ENCODE measurements around the gene IFNL4. TPM values are rescaled to one million over a fixed set of nuclear protein-coding genes. Genes with fewer than 3 reads are reported as not detected.

IFNL4 gene
- 0.04 TPM for total RNA-seq
- polyA plus RNA-seq (ENCODE audit: insufficient read depth in 1 of 8, insufficient read length in 8 of 8, low replicate concordance in 1 of 8), result under 1 TPM in 1 of 8 donors, not detected in 7; 0.16 TPM
- long read RNA-seq, donor 1, result 0 reads
- long read RNA-seq, donor 2, result 0 reads
- long read RNA-seq, donor 3, result 0 reads
- long read RNA-seq, donor 4, result 0 reads
- long read RNA-seq, donor 5, result 0 reads
- long read RNA-seq, donor 6, result 0 reads
- long read RNA-seq, donor 7, result 0 reads
- long read RNA-seq, donor 8, result 0 reads
- long read RNA-seq, donor 9, result 0 reads
- long read RNA-seq, donor 10, result 0 reads
- long read RNA-seq, donor 11, result 0 reads

- Histone ChIP-seq H3K27me3 (ENCODE audit: control insufficient read depth, insufficient read depth, low read length) (peaks cover 49% of the 10 kb centered on the region), H3K27ac (ENCODE audit: low read length) (no peak within 1 kb of the TSS), H3K36me3 (ENCODE audit: control insufficient read depth, insufficient read depth, low read length) (no peaks in the 10 kb centered on the region), H3K9me3 (replicated peaks; ENCODE audit: control insufficient read depth, low read depth, low read length) (no peaks in the 10 kb centered on the region), H3K4me3 (ENCODE audit: low read length) (no peak within 1 kb of the TSS), H3K4me1 (ENCODE audit: control insufficient read depth, insufficient read depth, low read length) (peaks cover 8% of the 10 kb centered on the region)
- 44% methylated on average over 11 of the region's 13 CpGs for WGBS (ENCODE audit: insufficient coverage)
- no peak for DNase-seq
Measured at GRCh38 chr19:39248806-39249205, at the start of gene IFNL4. IFNL4 (minus strand) TSS chr19:39248856.

- Histone ChIP-seq H3K27me3 (ENCODE audit: control insufficient read depth, insufficient read depth, low read length) (peaks cover 10% of the 10 kb centered on the region), H3K4me3 (ENCODE audit: low read length) (no peak overlapping the region)
- WGBS (ENCODE audit: insufficient coverage), result 48% methylated on average over 14 of the region's 17 CpGs
Measured at GRCh38 chr19:39297931-39298634, 49.4 kb upstream of the IFNL4 start.

GRCh38 chr19:39296906-39297305, 48.2 kb upstream of the IFNL4 start:
- Histone ChIP-seq H3K36me3 (ENCODE audit: control insufficient read depth, insufficient read depth, low read length) (no peaks in the 10 kb centered on the region), H3K4me3 (ENCODE audit: low read length) (no peak overlapping the region), H3K27me3 (ENCODE audit: control insufficient read depth, insufficient read depth, low read length) (peaks cover 12% of the 10 kb centered on the region), H3K9me3 (replicated peaks; ENCODE audit: control insufficient read depth, low read depth, low read length) (no peaks in the 10 kb centered on the region), H3K4me1 (ENCODE audit: control insufficient read depth, insufficient read depth, low read length) (no peaks in the 10 kb centered on the region), H3K27ac (ENCODE audit: low read length) (no peak overlapping the region)
- WGBS (ENCODE audit: insufficient coverage), result 71% methylated on average over 4 of the region's 4 CpGs
- DNase-seq, result no peak

More at GRCh38 chr19:39297931-39298634, 49.4 kb upstream of the IFNL4 start:
- Histone ChIP-seq H3K9me3 (replicated peaks; ENCODE audit: control insufficient read depth, low read depth, low read length) (no peaks in the 10 kb centered on the region), H3K27ac (ENCODE audit: low read length) (no peak overlapping the region), H3K4me1 (ENCODE audit: control insufficient read depth, insufficient read depth, low read length) (no peaks in the 10 kb centered on the region), H3K36me3 (ENCODE audit: control insufficient read depth, insufficient read depth, low read length) (no peaks in the 10 kb centered on the region)
- DNase-seq, result no peak

GRCh38 chr19:39296055-39296645, 47.5 kb upstream of the IFNL4 start, which contains the start of gene IFNL1:
IFNL1 (plus strand) TSS chr19:39296407; CDS start chr19:39296422, 15 bp downstream.
- Histone ChIP-seq H3K4me3 (ENCODE audit: low read length) (no peak within 1 kb of the TSS), H3K36me3 (ENCODE audit: control insufficient read depth, insufficient read depth, low read length) (no peaks in the 10 kb centered on the region), H3K9me3 (replicated peaks; ENCODE audit: control insufficient read depth, low read depth, low read length) (no peaks in the 10 kb centered on the region), H3K4me1 (ENCODE audit: control insufficient read depth, insufficient read depth, low read length) (no peaks in the 10 kb centered on the region), H3K27me3 (ENCODE audit: control insufficient read depth, insufficient read depth, low read length) (peaks cover 12% of the 10 kb centered on the region), H3K27ac (ENCODE audit: low read length) (no peak within 1 kb of the TSS)
- 71% methylated on average over 10 of the region's 11 CpGs for WGBS (ENCODE audit: insufficient coverage)
- DNase-seq, result no peak

- H3K36me3 ChIP-seq (ENCODE audit: control insufficient read depth, insufficient read depth, low read length), result no peaks in the 10 kb centered on the region
- no peak overlapping the region for H3K4me3 ChIP-seq (ENCODE audit: low read length)
- no peaks in the 10 kb centered on the region for H3K9me3 ChIP-seq (replicated peaks; ENCODE audit: control insufficient read depth, low read depth, low read length)
- no peak for DNase-seq
- H3K27me3 ChIP-seq (ENCODE audit: control insufficient read depth, insufficient read depth, low read length), result peaks cover 11% of the 10 kb centered on the region
- no CpG with 5 or more reads among the region's 4 CpGs for WGBS (ENCODE audit: insufficient coverage)
- no peaks in the 10 kb centered on the region for H3K4me1 ChIP-seq (ENCODE audit: control insufficient read depth, insufficient read depth, low read length)
- no peak overlapping the region for H3K27ac ChIP-seq (ENCODE audit: low read length)
Measured at GRCh38 chr19:39293394-39293793, 44.7 kb upstream of the IFNL4 start.

- H3K27ac ChIP-seq (ENCODE audit: low read length), result no peak overlapping the region
- H3K4me3 ChIP-seq (ENCODE audit: low read length), result no peak overlapping the region
- H3K27me3 ChIP-seq (ENCODE audit: control insufficient read depth, insufficient read depth, low read length), result peaks cover 2% of the 10 kb centered on the region
- DNase-seq, result no peak
- WGBS (ENCODE audit: insufficient coverage), result no CpG with 5 or more reads among the region's 1 CpG
- H3K9me3 ChIP-seq (replicated peaks; ENCODE audit: control insufficient read depth, low read depth, low read length), result peaks cover 3% of the 10 kb centered on the region
- H3K4me1 ChIP-seq (ENCODE audit: control insufficient read depth, insufficient read depth, low read length), result no peaks in the 10 kb centered on the region
- no peaks in the 10 kb centered on the region for H3K36me3 ChIP-seq (ENCODE audit: control insufficient read depth, insufficient read depth, low read length)
Measured at GRCh38 chr19:39284032-39284431, 35.4 kb upstream of the IFNL4 start.

GRCh38 chr19:39282021-39282420, 33.4 kb upstream of the IFNL4 start:
- Histone ChIP-seq H3K4me1 (ENCODE audit: control insufficient read depth, insufficient read depth, low read length) (no peaks in the 10 kb centered on the region), H3K4me3 (ENCODE audit: low read length) (no peak overlapping the region), H3K27me3 (ENCODE audit: control insufficient read depth, insufficient read depth, low read length) (peaks cover 8% of the 10 kb centered on the region), H3K27ac (ENCODE audit: low read length) (no peak overlapping the region), H3K9me3 (replicated peaks; ENCODE audit: control insufficient read depth, low read depth, low read length) (peaks cover 3% of the 10 kb centered on the region), H3K36me3 (ENCODE audit: control insufficient read depth, insufficient read depth, low read length) (no peaks in the 10 kb centered on the region)
- no peak for DNase-seq
- WGBS (ENCODE audit: insufficient coverage), result no CpG with 5 or more reads among the region's 1 CpG

- no peak for DNase-seq
- Histone ChIP-seq H3K9me3 (replicated peaks; ENCODE audit: control insufficient read depth, low read depth, low read length) (peaks cover under 1% of the 10 kb centered on the region), H3K27me3 (ENCODE audit: control insufficient read depth, insufficient read depth, low read length) (peaks cover 8% of the 10 kb centered on the region), H3K27ac (ENCODE audit: low read length) (no peak overlapping the region), H3K4me3 (ENCODE audit: low read length) (no peak overlapping the region), H3K4me1 (ENCODE audit: control insufficient read depth, insufficient read depth, low read length) (no peaks in the 10 kb centered on the region), H3K36me3 (ENCODE audit: control insufficient read depth, insufficient read depth, low read length) (no peaks in the 10 kb centered on the region)
- WGBS (ENCODE audit: insufficient coverage), result 81% methylated on average over 6 of the region's 7 CpGs
Measured at GRCh38 chr19:39277598-39277997, 28.9 kb upstream of the IFNL4 start.

- no peak overlapping the region for H3K27ac ChIP-seq (ENCODE audit: low read length)
- H3K27me3 ChIP-seq (ENCODE audit: control insufficient read depth, insufficient read depth, low read length), result peaks cover 8% of the 10 kb centered on the region
- H3K4me3 ChIP-seq (ENCODE audit: low read length), result no peak overlapping the region
- no peak for DNase-seq
- H3K36me3 ChIP-seq (ENCODE audit: control insufficient read depth, insufficient read depth, low read length), result no peaks in the 10 kb centered on the region
- WGBS (ENCODE audit: insufficient coverage), result 92% methylated on average over 4 of the region's 5 CpGs
- no peaks in the 10 kb centered on the region for H3K4me1 ChIP-seq (ENCODE audit: control insufficient read depth, insufficient read depth, low read length)
- no peaks in the 10 kb centered on the region for H3K9me3 ChIP-seq (replicated peaks; ENCODE audit: control insufficient read depth, low read depth, low read length)
Measured at GRCh38 chr19:39276740-39277139, 28.1 kb upstream of the IFNL4 start.

- no peaks in the 10 kb centered on the region for H3K4me1 ChIP-seq (ENCODE audit: control insufficient read depth, insufficient read depth, low read length)
- peaks cover 9% of the 10 kb centered on the region for H3K27me3 ChIP-seq (ENCODE audit: control insufficient read depth, insufficient read depth, low read length)
- no peaks in the 10 kb centered on the region for H3K9me3 ChIP-seq (replicated peaks; ENCODE audit: control insufficient read depth, low read depth, low read length)
- no peak overlapping the region for H3K4me3 ChIP-seq (ENCODE audit: low read length)
- no peak overlapping the region for H3K27ac ChIP-seq (ENCODE audit: low read length)
- H3K36me3 ChIP-seq (ENCODE audit: control insufficient read depth, insufficient read depth, low read length), result no peaks in the 10 kb centered on the region
- DNase-seq, result no peak
- 80% methylated on average over 5 of the region's 5 CpGs for WGBS (ENCODE audit: insufficient coverage)
Measured at GRCh38 chr19:39275578-39275977, 26.9 kb upstream of the IFNL4 start.
